ENCODE results near the gene STRN3. TPM values are rescaled to one million over a fixed set of nuclear protein-coding genes. Genes with fewer than 3 reads are reported as not detected.
"Not testable (repeated sequence)": the region's sequence is repeated elsewhere in the genome, so short reads cannot be mapped to it uniquely, and the experiment has no call there.

The STRN3 gene
- total and polyA plus RNA-seq, 7 donors = 28.2 to 154 (median 80.2) TPM

DNA sequence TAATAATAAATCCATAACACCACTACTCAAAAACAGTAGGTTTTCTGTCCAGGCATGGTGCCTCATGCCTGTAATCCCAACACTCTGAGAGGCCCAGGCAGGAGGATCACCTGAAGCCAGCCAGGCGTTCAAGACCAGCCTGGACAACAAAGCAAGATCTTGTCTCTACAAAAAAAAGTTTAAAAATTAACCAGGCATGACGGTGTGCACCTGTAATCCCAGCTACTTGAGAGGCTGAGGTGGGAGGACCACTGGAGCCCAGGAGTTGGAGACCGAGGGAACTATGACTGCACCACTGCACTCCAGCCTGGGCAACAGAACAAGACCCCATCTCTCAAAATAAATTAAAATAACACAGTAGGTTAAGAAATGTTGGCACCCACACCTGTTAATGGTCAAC is 45.2 kb downstream of the STRN3 start:
- TF ChIP-seq CTCF (IDR thresholded peaks at IDR 0.05) = no peak
- Histone ChIP-seq H3K27me3 (ENCODE audit: insufficient read depth in 3 of 3, low read length in 2 of 3) (no peaks in the 10 kb centered on the region), H3K4me1 (peaks cover 17% of the 10 kb centered on the region), H3K27ac (peak overlapping the region; percentile 54), H3K9me3 (no peaks in the 10 kb centered on the region), H3K36me3 (ENCODE audit: insufficient read depth in 1 of 2, low read depth in 1 of 2) (no peaks in the 10 kb centered on the region), H3K4me3 (no peak overlapping the region)
- DNase-seq (no peak), ATAC-seq (no peak)
- intact Hi-C loops (cut with DNase I) = loop anchor here (2.0 to 5.0 kb wide), 3 partner anchors 46 to 101 kb away; partner anchors contain the start of genes AP4S1 (in 1 of the 2) and STRN3 (in 1 of the 2)
- WGBS, 3 donors = 85 to 92% (median 86%) methylated on average over 3 of the region's 3 CpGs

GRCh38 chr14:30980106-30980704 is 46.0 kb downstream of the STRN3 start:
- peak; percentile 66 to 84 (median 76) for ATAC-seq
- DNase-seq; H3K9me3 ChIP-seq; H3K4me3 ChIP-seq; H3K36me3 ChIP-seq (ENCODE audit: insufficient read depth in 1 of 2, low read depth in 1 of 2); H3K27me3 ChIP-seq (ENCODE audit: insufficient read depth in 3 of 3, low read length in 2 of 3): not testable (repeated sequence)
- H3K27ac ChIP-seq = peak overlapping the region; percentile 54
- TF ChIP-seq CTCF (IDR thresholded peaks at IDR 0.05) = peak; percentile 57
- WGBS, 3 donors = 73 to 76% (median 74%) methylated on average over 13 of the region's 13 CpGs
- H3K4me1 ChIP-seq = peaks cover 25% of the 10 kb centered on the region
- intact Hi-C loops (cut with DNase I) = loop anchor here (2.0 to 5.0 kb wide), 3 partner anchors 47 to 102 kb away; partner anchors contain the start of genes AP4S1 (in 1 of the 2) and STRN3 (in 1 of the 2)

DNA sequence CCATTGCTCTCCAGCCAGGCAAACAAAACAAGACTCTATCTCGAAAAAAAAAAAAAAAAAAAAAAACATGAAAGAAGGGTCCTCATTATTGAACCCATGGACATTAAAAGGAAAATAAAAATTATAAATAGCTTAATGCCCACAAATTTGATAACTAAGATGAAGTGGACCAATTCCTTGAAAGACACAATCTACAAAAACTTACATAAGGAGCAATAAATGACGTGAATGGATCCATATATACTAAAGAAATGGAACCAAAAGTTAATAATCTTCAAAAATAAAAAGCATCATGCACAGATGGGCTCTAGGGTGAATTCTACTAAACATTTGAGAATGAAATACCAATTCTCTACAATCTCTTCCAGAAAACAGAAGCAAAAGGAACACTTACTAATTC is 48.4 kb downstream of the STRN3 start:
- no peaks in the 10 kb centered on the region for H3K36me3 ChIP-seq (ENCODE audit: insufficient read depth in 1 of 2, low read depth in 1 of 2)
- H3K27ac ChIP-seq = no peak overlapping the region
- peaks cover 30% of the 10 kb centered on the region for H3K4me1 ChIP-seq
- no peaks in the 10 kb centered on the region for H3K9me3 ChIP-seq
- WGBS, 3 donors = 79 to 85% (median 81%) methylated on average over 2 of the region's 2 CpGs
- TF ChIP-seq CTCF (IDR thresholded peaks at IDR 0.05) = no peak
- H3K27me3 ChIP-seq (ENCODE audit: insufficient read depth in 3 of 3, low read length in 2 of 3) = no peaks in the 10 kb centered on the region
- ATAC-seq = no peak
- no peak overlapping the region for H3K4me3 ChIP-seq
- intact Hi-C loops (cut with DNase I) = no loop called here
- no peak for DNase-seq

DNA sequence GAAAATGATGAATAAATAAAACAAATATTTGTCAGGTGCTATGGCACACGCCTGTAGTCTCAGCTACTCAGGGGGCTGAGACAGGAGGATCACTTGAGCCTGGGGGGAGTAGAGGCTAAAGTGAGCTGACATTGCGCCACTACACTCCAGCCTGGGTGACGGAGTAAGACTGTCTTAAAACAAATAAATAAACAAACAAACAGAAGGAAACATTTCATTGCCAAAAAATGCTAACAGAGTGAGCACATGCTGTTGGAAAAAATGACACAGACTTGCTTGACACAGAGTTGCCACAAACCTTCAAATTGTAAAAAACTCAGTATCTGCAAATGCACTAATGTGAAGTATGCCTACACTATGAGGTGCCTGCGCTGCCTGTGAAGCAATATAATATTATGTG is 51.6 kb downstream of the STRN3 start:
- Histone ChIP-seq H3K27ac (no peak overlapping the region), H3K9me3 (no peaks in the 10 kb centered on the region), H3K4me1 (peaks cover 26% of the 10 kb centered on the region), H3K27me3 (ENCODE audit: insufficient read depth in 3 of 3, low read length in 2 of 3) (no peaks in the 10 kb centered on the region), H3K4me3 (no peak overlapping the region), H3K36me3 (ENCODE audit: insufficient read depth in 1 of 2, low read depth in 1 of 2) (no peaks in the 10 kb centered on the region)
- intact Hi-C loops (cut with DNase I) = no loop called here
- DNase-seq (no peak), ATAC-seq (peak in 2 of 4 donors; percentile 35 to 37)
- no peak for TF ChIP-seq CTCF (IDR thresholded peaks at IDR 0.05)
- WGBS, 3 donors = 84 to 91% (median 85%) methylated on average over 4 of the region's 4 CpGs
